NCI-H2081 treated with DMSO at 0.1 percent for 48 hours (cell line): ENCODE data around the gene SOCS4.
A peak's percentile ranks its signal among the peaks of the same experiment; 100 is the strongest.
"Not testable (repeated sequence)": the region's sequence is repeated elsewhere in the genome, so short reads cannot be mapped to it uniquely, and the experiment has no call there.

Experiments used
- DNase-seq: peaks from one replicate; lab custom pipeline; 2025; lab: John Stamatoyannopoulos, UW

Gene SOCS4

GRCh38 chr14:55026793-55027561, at the start of gene SOCS4, which contains the start of gene WDHD1:
Gene SOCS4, plus strand, starts transcription at chr14:55027236. Its CDS starts 15,806 bp downstream, at chr14:55043042.
Gene WDHD1, minus strand, starts transcription at chr14:55027099. Its CDS starts 312 bp downstream, at chr14:55026787.
- DNase-seq = peak; percentile 76

GRCh38 chr14:54979039-54979438, 48.0 kb upstream of the SOCS4 start:
- no peak for DNase-seq

- DNase-seq = no peak
Measured at GRCh38 chr14:54981698-54982097, 45.3 kb upstream of the SOCS4 start.

GRCh38 chr14:54985156-54985555, 41.9 kb upstream of the SOCS4 start:
- no peak for DNase-seq

- no peak for DNase-seq
Measured at GRCh38 chr14:55000381-55000780, 26.7 kb upstream of the SOCS4 start.

- no peak for DNase-seq
Measured at GRCh38 chr14:55005071-55005470, 22.0 kb upstream of the SOCS4 start.

GRCh38 chr14:55015006-55015405, 12.0 kb upstream of the SOCS4 start:
- DNase-seq = no peak

- DNase-seq = no peak
Measured at GRCh38 chr14:55019968-55020554, 7.0 kb upstream of the SOCS4 start.

- not testable (repeated sequence) for DNase-seq
Measured at GRCh38 chr14:55024365-55024764, 2.7 kb upstream of the SOCS4 start.

GRCh38 chr14:55025948-55026347, 1.1 kb upstream of the SOCS4 start:
- no peak for DNase-seq

GRCh38 chr14:55026441-55026792, 619 bp upstream of the SOCS4 start:
- no peak for DNase-seq

- no peak for DNase-seq
Measured at GRCh38 chr14:55028066-55028465, 1.0 kb downstream of the SOCS4 start.

- DNase-seq = no peak
Measured at GRCh38 chr14:55028476-55028875, 1.4 kb downstream of the SOCS4 start.

GRCh38 chr14:55031190-55031589, 4.2 kb downstream of the SOCS4 start:
- DNase-seq = no peak

GRCh38 chr14:55037995-55038394, 11.0 kb downstream of the SOCS4 start:
- not testable (repeated sequence) for DNase-seq

GRCh38 chr14:55038708-55039107, 11.7 kb downstream of the SOCS4 start:
- DNase-seq = no peak

GRCh38 chr14:55043528-55043927, 16.5 kb downstream of the SOCS4 start:
- DNase-seq = no peak

GRCh38 chr14:55045087-55045486, 18.1 kb downstream of the SOCS4 start:
- no peak for DNase-seq

- no peak for DNase-seq
Measured at GRCh38 chr14:55047301-55048053, 20.4 kb downstream of the SOCS4 start.

GRCh38 chr14:55048900-55049436, 21.9 kb downstream of the SOCS4 start:
- DNase-seq = no peak

GRCh38 chr14:55051165-55051422, 24.1 kb downstream of the SOCS4 start:
- no peak for DNase-seq

GRCh38 chr14:55051423-55052268, 24.6 kb downstream of the SOCS4 start, which contains the start of gene MAPK1IP1L:
Gene MAPK1IP1L, plus strand, starts transcription at chr14:55051647. Its CDS starts 10,037 bp downstream, at chr14:55061684.
- peak; percentile 60 for DNase-seq
